HG03097 (cell line): ENCODE data around the gene TMEM178A.
"Not testable (repeated sequence)": the region's sequence is repeated elsewhere in the genome, so short reads cannot be mapped to it uniquely, and the experiment has no call there.

Source experiments
- ATAC-seq: cut with Tn5 transposase; IDR thresholded peaks from one replicate; pipeline ENCODE4 v1.9.1; 2021; ENCODE audit not compliant: unreplicated experiment, low FRiP score

The TMEM178A gene

DNA sequence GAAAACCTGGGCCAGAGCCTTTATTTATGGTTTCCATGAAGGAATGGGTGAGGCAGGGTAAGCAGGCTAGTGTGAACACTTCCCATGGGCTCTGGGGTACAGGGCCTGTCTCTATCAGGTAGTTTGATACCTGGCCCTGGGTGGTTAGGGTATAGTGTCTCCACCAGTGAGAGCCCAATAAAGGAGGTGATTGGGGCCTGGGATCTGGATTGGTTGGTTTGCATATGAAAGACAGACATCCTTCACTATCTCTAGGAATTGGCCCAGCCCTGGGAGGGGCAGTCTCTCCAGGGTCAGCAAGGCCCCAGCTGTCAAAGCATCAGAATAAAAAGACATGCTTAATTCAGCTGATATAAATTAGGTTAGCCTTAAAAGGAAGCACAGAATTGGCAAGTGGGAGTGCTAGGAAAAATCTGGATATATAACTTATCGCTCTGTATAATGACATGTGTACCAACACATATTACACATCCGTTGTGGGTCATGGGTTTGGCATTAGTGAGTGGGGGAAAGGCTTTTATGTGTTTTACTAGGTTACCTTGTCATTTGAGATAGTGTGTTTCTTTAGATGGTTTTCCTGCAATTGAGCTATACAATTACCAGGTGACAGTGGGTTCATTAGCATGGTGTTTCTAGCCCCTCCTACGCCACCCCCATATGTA lies 18.5 kb upstream of the TMEM178A start:
- ATAC-seq, result no peak

- no peak for ATAC-seq
Observed at GRCh38 chr2:39648580-39648979, 17.1 kb upstream of the TMEM178A start.

- ATAC-seq, result no peak
Observed at GRCh38 chr2:39649511-39649910, 16.2 kb upstream of the TMEM178A start.

DNA sequence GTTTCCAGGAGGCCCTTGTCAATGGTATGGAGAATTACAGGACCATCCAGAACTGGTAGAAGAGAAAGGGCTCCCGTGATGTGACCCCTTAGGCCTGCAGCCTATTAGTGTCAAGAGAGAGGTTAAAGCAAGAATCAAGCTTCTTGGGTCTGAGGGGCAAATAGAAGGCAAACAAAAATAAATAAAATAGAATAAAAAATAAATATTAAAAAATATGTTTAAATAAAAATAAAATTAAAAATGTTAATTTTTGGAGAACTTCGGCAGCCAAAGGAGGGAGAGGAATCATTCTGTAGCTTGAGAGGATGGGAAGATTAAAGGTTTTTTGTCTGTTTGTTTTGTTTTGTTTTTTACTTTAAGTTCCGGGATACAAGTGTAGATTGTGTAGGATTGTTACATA lies 15.2 kb upstream of the TMEM178A start:
- ATAC-seq, result no peak

GRCh38 chr2:39656215-39656614 lies 9.5 kb upstream of the TMEM178A start:
- ATAC-seq, result not testable (repeated sequence)

DNA sequence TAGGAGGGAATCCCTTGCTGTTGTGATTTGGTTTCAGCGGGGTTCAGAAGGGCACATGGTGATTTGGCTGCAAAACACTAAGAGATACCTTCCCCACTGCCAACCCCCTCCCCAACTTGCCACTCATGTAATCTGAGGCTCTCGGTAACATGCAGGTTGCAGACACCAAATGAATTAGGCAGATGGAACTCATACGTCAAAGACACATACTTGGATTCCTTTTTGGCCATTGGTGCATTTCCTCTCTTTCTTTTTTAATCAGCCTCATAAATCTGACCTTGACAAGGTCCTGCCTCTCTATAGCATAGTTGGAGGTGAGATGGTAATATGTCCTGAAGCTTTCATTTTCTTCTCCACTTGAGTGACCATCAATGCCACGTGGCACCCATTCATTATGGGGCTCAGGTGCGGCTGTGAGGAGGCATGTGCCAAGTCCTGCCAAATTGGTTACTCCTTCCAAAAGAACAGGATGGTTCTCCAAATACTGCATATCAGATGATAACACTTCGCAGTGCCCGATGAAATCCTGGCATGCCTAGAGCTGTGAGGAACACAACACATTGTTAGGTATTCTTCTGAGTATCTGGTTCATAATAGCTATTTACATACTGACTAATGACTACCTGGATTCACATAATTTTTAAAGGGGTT lies 8.3 kb upstream of the TMEM178A start:
- ATAC-seq, result no peak

DNA sequence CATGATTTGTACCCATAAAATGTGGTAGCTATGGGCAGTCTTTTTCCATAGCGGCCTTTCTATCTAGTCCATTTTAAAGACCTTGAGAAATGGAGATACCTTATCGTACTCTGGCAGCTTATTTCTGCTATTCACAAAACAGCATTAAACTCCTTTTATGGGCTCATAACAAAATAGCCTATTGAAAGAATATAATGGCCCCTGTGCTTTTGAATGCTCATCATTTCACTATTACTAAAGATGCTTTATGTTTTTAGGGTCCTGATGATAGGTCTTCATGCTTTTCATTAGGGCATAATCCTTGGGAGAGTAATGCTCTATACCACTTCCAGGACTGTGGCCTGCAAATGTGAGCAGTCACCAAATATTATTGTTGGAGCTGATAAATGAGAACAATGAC lies 7.3 kb upstream of the TMEM178A start:
- ATAC-seq, result no peak

DNA sequence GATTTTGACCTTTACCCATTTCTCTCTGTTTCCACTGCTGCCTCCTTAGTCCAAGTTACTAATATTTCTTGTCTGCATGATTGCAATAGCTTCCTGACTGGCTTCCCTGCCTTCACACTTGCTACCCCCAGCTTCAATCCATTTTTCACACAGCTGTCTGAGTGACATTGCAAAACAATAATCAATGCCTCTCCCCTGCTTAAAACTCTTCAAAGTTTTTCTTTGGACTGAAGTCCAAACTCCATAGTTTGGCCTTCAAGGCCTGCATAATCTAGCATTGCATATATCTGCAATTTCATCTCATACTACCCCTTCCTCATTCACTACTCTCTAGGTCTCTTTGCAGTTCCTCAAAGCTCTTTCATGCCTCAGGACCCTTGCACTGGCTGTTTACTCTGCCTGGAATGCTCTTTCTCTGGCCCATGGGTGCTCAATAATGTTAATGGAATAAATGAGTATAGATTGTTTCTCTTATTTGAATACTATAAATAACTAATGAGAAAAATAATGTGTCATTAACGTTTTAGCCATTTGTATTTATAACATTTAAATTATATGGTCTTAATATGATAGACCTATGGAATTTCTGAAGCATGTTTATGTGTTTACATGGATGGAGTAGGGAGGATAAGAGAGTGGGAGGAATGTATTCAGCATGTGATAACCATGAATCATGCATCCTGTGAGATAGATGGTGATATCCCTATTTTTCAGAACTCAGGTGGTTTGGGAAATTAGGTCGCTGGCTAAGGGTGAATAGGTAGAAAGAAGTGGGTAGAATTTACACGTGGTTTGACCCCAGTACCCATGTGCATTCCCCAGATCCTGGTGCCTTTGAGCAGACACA lies 5.7 kb upstream of the TMEM178A start:
- no peak for ATAC-seq

DNA sequence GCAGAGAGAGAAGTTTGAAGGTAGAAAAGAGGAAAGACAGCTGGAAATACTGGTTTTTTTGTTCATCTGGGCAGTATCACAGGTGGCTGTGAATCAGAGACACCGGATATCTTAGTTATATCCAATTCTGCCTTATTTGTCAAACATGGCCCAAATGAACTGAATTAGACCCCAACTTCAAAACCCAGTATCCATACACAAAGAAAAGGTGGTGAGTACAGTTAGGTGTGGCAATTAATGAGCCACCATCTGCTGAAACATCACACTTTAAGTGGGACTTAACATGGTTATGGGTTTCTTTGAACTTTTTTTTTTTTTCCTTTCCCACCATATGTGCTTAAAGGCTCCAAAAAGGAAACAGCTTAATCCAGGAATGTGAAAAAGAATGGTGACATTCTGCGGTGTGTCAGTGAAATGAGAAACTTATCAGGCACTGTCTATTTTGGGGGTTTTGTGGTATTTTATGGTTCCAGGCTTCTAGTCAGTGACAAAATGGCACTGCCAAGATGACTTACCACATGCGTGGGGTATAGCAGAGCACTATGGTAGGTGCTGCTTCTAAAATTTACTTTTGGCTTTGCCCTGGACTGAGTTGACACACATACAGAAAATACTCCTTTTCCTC lies 5.0 kb upstream of the TMEM178A start:
- no peak for ATAC-seq

DNA sequence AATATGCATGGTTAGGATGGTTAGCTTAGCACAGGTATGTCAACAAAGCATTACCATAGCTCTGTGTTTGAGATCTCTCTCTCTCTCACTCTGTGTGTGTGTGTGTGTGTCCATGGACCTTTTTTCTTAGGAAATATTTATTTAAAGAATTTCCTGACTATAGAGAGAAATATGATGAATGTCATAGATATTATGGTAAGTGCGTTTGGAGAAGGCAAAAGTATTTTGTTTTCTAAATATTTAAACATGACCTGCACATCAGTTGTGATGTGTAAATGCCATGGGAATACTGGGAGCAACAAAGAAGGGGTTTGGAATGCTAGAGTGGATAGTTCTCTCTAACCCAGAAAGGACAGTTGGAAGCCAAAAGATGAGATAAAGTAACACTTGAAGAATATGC lies 3.9 kb upstream of the TMEM178A start:
- no peak for ATAC-seq

DNA sequence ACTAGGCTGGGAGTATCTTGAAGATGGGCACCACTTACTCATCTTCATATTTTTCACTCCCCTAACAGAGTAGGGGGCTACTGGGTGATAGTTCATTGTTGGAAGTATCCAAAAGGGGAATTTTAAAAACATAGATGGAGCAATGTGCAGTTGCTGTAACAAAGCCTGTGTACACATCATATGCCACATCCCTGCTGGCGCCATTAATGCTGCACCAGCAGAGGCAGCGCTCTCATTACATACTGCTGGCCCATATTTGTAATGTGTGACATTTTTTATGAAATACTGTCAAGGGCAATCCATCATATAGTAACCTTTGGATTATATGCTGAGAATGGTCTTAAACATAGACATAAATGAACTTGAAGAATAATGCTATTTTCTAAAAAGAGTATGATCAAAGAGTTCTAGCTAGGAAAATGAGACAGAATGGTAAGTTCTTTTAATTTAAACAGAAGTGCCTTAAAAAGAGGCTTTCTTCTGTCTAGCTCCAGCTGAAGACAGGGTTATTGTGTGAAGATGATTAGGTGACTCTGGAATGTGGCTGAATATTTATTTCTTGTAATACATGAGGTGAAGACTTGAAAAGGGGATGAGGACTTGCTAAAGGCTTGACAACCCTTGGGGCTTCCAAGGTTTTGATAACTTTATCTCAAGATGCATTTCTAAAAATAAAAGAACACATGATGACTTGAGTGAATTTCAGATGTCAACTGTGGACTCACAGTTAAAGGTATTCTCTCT lies 2.4 kb upstream of the TMEM178A start:
- ATAC-seq, result no peak

DNA sequence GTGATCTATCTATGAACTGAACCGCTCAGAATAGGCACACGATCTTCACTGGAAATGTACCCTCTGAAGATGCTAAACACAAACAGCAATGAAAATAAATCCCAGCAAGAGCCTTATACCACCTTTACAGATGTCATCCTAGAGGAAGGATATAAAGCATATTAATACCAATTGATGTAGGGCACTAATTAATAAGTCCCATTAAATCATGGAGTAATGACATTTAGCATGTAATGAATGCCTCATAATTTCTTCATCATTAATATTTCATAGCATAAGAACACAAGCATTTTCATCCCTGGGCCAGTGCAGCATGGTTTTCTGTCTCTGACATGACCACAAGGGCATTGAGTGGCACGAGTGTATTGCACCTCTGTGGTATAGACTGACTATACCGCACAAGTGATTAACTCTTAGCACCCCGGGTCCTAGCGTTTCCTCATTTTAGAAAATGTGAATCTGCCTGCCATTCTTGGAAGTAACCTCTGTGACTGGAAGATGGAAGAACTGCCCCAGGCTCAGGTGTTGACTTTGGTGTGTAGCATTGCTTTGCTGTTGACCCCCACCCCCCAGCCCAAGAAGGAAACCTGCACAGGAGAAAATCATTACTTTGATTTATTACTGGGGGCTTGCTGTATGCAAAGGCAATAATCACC lies 1.4 kb upstream of the TMEM178A start:
- ATAC-seq, result no peak

DNA sequence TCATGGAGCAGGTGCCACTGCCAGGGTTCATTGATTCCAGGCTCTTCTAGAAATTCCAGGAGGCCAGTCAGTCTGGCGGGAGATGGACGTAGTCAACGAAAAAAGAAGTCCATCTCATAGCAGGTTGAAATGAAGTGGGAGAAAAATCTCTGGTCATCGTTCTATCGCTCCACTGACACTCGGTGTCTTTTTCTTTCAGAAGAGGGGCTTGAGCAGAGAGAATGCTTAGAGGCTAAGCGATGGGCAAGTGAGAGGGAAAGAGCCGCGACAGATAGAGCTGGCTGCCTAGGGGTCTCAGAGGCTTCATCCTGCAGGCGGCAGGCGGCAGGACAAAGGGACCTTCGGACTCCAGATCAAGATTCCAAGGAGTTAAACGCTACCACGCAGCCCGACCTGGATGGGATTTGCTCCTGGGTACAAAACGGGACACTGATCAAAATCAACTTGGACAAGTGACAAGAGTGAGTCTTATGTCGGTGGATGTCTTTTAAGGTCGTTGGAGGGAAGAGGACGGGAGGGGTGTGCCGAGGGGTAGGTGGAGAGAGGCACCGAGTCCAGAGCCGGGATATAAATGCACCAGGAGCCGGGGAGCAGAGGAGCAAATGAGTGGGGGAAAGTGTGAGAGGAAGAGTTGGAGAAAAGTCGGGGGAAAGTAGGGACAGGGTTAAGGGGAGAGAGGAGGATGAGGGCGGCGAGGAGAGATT lies 677 bp upstream of the TMEM178A start:
- ATAC-seq, result no peak

DNA sequence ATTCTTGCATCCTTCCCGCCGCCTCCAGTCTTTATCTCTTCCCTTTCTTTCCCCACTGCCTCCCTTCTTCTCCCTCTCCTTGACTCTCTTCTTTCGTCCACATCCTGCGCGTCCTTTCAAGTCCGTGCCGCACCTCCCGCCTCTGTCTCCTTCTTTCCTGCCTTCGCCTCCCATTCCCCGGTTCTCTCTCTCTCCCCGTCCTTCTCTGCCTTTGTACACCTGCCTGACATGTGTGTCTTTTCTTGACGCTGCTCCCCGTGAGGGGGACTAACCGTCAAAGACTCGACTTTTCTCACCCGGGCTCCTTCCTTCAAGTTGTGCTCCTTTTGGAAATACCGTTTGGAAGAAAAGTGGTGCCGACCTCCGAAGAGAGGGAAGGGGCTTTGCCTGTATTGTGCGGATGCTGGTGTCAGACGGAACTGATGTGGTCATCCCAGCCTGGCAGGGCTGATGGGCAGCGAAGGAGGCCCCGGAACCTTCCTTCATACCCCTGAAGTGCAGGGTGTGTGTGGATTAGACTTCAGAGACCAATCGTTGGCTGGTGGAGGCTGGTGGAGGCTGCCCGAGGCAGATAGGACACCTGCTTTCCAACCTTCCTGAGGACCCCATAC lies 879 bp downstream of the TMEM178A start:
- ATAC-seq, result no peak

DNA sequence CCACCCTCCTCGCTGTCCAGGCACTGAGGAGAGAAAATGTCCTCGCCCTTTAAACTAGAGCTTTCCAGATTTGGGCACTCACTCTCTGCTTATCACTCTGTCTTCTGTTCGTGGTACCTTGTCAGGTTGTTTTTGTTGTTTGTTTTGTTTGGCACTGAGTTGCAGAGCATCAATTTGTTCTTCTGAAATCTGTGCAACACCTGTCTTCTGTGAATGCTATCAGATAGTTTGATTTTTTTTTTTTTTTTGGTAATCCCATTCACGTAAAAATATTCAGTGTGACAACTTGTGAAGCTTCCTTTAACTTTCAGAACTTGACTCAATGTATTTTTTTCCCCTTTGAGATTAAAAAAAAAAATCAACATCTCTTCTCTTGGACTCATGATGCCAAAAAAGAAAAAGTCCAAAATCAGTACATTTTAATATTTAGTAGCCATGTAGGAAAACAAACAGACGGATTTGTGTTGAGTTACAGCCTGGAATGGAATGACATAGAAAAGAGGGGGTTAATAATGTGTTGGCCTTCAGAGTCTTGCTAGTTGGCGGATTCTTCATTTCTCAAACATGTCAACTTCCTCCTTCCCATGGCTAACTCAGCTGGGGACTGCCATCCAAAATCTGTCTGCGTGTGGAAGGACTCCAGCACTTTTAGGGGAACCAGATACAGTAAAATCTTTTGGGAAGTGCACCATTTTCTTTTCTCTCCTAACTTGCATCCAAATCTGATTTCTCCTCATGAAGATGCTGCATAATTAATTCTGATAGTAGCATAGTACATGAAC lies 1.6 kb downstream of the TMEM178A start:
- no peak for ATAC-seq

DNA sequence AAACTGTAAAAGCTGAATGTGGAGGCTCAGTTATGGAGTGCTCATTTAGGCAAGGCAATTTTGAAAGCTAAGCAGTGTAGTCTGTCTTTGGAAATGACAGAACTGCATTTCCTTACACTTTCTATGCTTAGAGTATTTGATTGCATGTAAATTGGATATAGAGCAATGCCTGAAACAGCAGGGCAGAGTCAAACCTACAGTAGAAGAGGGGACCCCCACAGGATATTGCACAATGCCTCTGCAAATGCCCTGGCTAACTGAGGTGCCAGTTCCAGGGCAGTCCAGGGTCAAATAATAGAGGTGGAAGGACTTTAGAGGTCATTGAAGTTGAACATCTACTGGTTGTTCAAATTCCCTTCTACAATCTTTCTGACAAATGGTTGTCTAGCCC lies 2.2 kb downstream of the TMEM178A start:
- no peak for ATAC-seq

- no peak for ATAC-seq
Observed at GRCh38 chr2:39668576-39669080, 2.9 kb downstream of the TMEM178A start.

GRCh38 chr2:39671604-39672003 lies 5.9 kb downstream of the TMEM178A start:
- no peak for ATAC-seq
